GM13976 (cell line): ENCODE results near the gene TRAPPC2L.

Source experiments
- DNase-seq: peaks from one replicate; pipeline ENCODE4 v3.0.0; 2012; ENCODE audit warnings: low spot score
- CTCF ChIP-seq: IDR thresholded peaks from 2 replicates; pipeline ENCODE4 v1.5.1; 2012; ENCODE audit warnings: borderline replicate concordance, mild to moderate bottlenecking; ENCODE audit not compliant: insufficient read depth; ENCODE audit errors: extremely low read depth, missing control alignments, control extremely low read depth
- in situ Hi-C: fragments of 300-500 bp; cut with MboI; formaldehyde crosslinking; loops from one replicate; pipeline ENCODE4 v1.12.0; 2022; ENCODE audit warnings: low sequenced_read_pairs, mixed read lengths, inconsistent platforms; ENCODE audit not compliant: unreplicated experiment

TRAPPC2L gene

GRCh38 chr16:88875703-88876234 lies 18.8 kb downstream of the TRAPPC2L start:
- in situ Hi-C loops: no loop called here
- DNase-seq: no peak
- no peak for TF ChIP-seq CTCF

- in situ Hi-C loops: no loop called here
- no peak for TF ChIP-seq CTCF
- DNase-seq: no peak
Measured at GRCh38 chr16:88876942-88877526, 20.1 kb downstream of the TRAPPC2L start.

GRCh38 chr16:88877564-88878289 lies 20.8 kb downstream of the TRAPPC2L start:
- in situ Hi-C loops: no loop called here
- no peak for TF ChIP-seq CTCF
- no peak for DNase-seq

GRCh38 chr16:88878356-88878755 lies 21.4 kb downstream of the TRAPPC2L start:
- in situ Hi-C loops: no loop called here
- no peak for TF ChIP-seq CTCF
- no peak for DNase-seq

- DNase-seq: no peak
- in situ Hi-C loops: no loop called here
- no peak for TF ChIP-seq CTCF
Measured at GRCh38 chr16:88878967-88879787, 22.2 kb downstream of the TRAPPC2L start.

- DNase-seq: no peak
- no peak for TF ChIP-seq CTCF
- in situ Hi-C loops: no loop called here
Measured at GRCh38 chr16:88879788-88880055, 22.8 kb downstream of the TRAPPC2L start.
